H9 (cell line): ENCODE data around the gene SH3BP2. TPM values are rescaled to one million over a fixed set of nuclear protein-coding genes. Genes with fewer than 3 reads are reported as not detected.

ENCODE experiments used
- DNase-seq: peaks from one replicate; pipeline ENCODE4 v3.0.0-alpha.2; 2017
- H2AFZ ChIP-seq: one replicate; pipeline ENCODE4 v1.6.1; 2013; ENCODE audit warnings: mild to moderate bottlenecking, low read length, control low read depth, moderate library complexity
- H2AK5ac ChIP-seq: 2 replicates; pipeline ENCODE4 v1.6.1; 2013; ENCODE audit warnings: low read length, control low read depth, mixed read lengths; ENCODE audit not compliant: insufficient read length
- H2BK120ac ChIP-seq: one replicate; pipeline ENCODE4 v1.6.1; 2013; ENCODE audit warnings: low read depth, mild to moderate bottlenecking, low read length, control low read depth, inconsistent platforms; ENCODE audit not compliant: poor library complexity, severe bottlenecking
- H2BK12ac ChIP-seq: 2 replicates; pipeline ENCODE4 v1.6.1; 2013; ENCODE audit warnings: low read length, control low read depth, mixed read lengths, low read depth; ENCODE audit not compliant: insufficient read length
- H2BK15ac ChIP-seq: 2 replicates; pipeline ENCODE4 v1.6.1; 2013; ENCODE audit warnings: low read depth, low read length, control low read depth
- H2BK20ac ChIP-seq: one replicate; pipeline ENCODE4 v1.6.1; 2013; ENCODE audit warnings: low read depth, mild to moderate bottlenecking, low read length, control low read depth, inconsistent platforms; ENCODE audit not compliant: poor library complexity, severe bottlenecking
- H2BK5ac ChIP-seq: 2 replicates; pipeline ENCODE4 v1.6.1; 2013; ENCODE audit warnings: low read length, control low read depth, mixed read lengths; ENCODE audit not compliant: insufficient read length
- H3K14ac ChIP-seq: 2 replicates; pipeline ENCODE4 v1.6.1; 2013; ENCODE audit warnings: low read length, control low read depth; ENCODE audit not compliant: insufficient read depth
- H3K18ac ChIP-seq: 2 replicates; pipeline ENCODE4 v1.6.1; 2013; ENCODE audit warnings: low read depth, mild to moderate bottlenecking, mixed read lengths, low read length, control low read depth; ENCODE audit not compliant: insufficient read length
- H3K23ac ChIP-seq: 2 replicates; pipeline ENCODE4 v1.6.1; 2013; ENCODE audit warnings: low read length, control low read depth, mixed read lengths, low read depth; ENCODE audit not compliant: insufficient read length
- H3K23me2 ChIP-seq: 2 replicates; pipeline ENCODE4 v1.6.1; 2013; ENCODE audit warnings: low read depth, mild to moderate bottlenecking, mixed read lengths, low read length, control low read depth; ENCODE audit not compliant: insufficient read length, poor library complexity, severe bottlenecking
- H3K27ac ChIP-seq: 2 replicates; pipeline ENCODE4 v1.5.1; 2013; ENCODE audit warnings: low read length, control low read depth, mixed read lengths, low read depth; ENCODE audit not compliant: insufficient read length
- H3K27me3 ChIP-seq: 2 replicates; pipeline ENCODE4 v1.6.1; 2013; ENCODE audit warnings: low read length, control low read depth, inconsistent platforms; ENCODE audit not compliant: insufficient read depth
- H3K4ac ChIP-seq: 2 replicates; pipeline ENCODE4 v1.6.1; 2013; ENCODE audit warnings: low read depth, mild to moderate bottlenecking, control low read depth, inconsistent platforms, low read length, moderate library complexity
- H3K4me1 ChIP-seq: 2 replicates; pipeline ENCODE4 v1.6.1; 2013; ENCODE audit warnings: low read length, control low read depth, inconsistent platforms; ENCODE audit not compliant: insufficient read depth
- H3K4me2 ChIP-seq: 2 replicates; pipeline ENCODE4 v1.6.1; 2013; ENCODE audit warnings: low read length, control low read depth, mixed read lengths; ENCODE audit not compliant: insufficient read length, insufficient read depth
- H3K56ac ChIP-seq: 2 replicates; pipeline ENCODE4 v1.6.1; 2013; ENCODE audit warnings: low read depth, mild to moderate bottlenecking, mixed read lengths, low read length, control low read depth; ENCODE audit not compliant: insufficient read length
- H3K79me1 ChIP-seq: 2 replicates; pipeline ENCODE4 v1.6.1; 2013; ENCODE audit warnings: low read depth, mild to moderate bottlenecking, moderate library complexity, low read length, control low read depth, inconsistent platforms; ENCODE audit not compliant: insufficient read depth, poor library complexity, severe bottlenecking
- H3K79me2 ChIP-seq: 2 replicates; pipeline ENCODE4 v1.6.1; 2013; ENCODE audit warnings: low read length, control low read depth, inconsistent platforms; ENCODE audit not compliant: insufficient read depth
- H3K9ac ChIP-seq: 2 replicates; pipeline ENCODE4 v1.6.1; 2013; ENCODE audit warnings: low read length, control low read depth, mixed read lengths; ENCODE audit not compliant: insufficient read length; ENCODE audit errors: extremely low read depth
- H3K9me3 ChIP-seq: one replicate; pipeline ENCODE4 v1.6.1; 2013; ENCODE audit warnings: low read depth, low read length, inconsistent platforms; ENCODE audit not compliant: control insufficient read depth
- H3T11ph ChIP-seq: one replicate; pipeline ENCODE4 v1.6.1; 2013; ENCODE audit warnings: mild to moderate bottlenecking, low read length, control low read depth, inconsistent platforms
- H4K20me1 ChIP-seq: one replicate; pipeline ENCODE4 v1.6.1; 2013; ENCODE audit not compliant: control insufficient read depth, insufficient read length, insufficient read depth
- H4K5ac ChIP-seq: 2 replicates; pipeline ENCODE4 v1.6.1; 2013; ENCODE audit warnings: low read depth, mild to moderate bottlenecking, mixed read lengths, low read length, control low read depth; ENCODE audit not compliant: insufficient read length
- H4K8ac ChIP-seq: replicated peaks from 2 replicates; pipeline ENCODE4 v1.6.1; 2013; ENCODE audit warnings: low read length, control low read depth, mixed read lengths, low read depth; ENCODE audit not compliant: insufficient read length
- H4K91ac ChIP-seq: 2 replicates; pipeline ENCODE4 v1.6.1; 2013; ENCODE audit warnings: low read depth, mild to moderate bottlenecking, moderate library complexity, mixed read lengths, low read length, control low read depth; ENCODE audit not compliant: insufficient read length
- H3K27ac Mint-ChIP-seq, 3 experiments: 2 replicates in 2 of 3; 3 replicates in 1 of 3; pipeline ENCODE4 v1.8.0; 2020 to 2021; ENCODE audit warnings: mixed read lengths in 3 of 3, mild to moderate bottlenecking in 1 of 3, moderate library complexity in 1 of 3
- H3K27me3 Mint-ChIP-seq: 2 replicates; pipeline ENCODE4 v1.8.0; 2021; ENCODE audit warnings: low read depth, mild to moderate bottlenecking, moderate library complexity, mixed read lengths
- H3K36me3 Mint-ChIP-seq, 3 experiments: 2 replicates in 2 of 3; 3 replicates in 1 of 3; pipeline ENCODE4 v1.8.0; 2020 to 2021; ENCODE audit warnings: low read depth in 3 of 3, mixed read lengths in 3 of 3; ENCODE audit not compliant: insufficient read depth in 1 of 3
- H3K4me1 Mint-ChIP-seq, 2 experiments: 2 replicates each; pipeline ENCODE4 v1.8.0; 2020; ENCODE audit warnings: mixed read lengths in 2 of 2
- H3K4me3 Mint-ChIP-seq, 2 experiments: 2 replicates in 1 of 2; 3 replicates in 1 of 2; pipeline ENCODE4 v1.8.0; 2020 to 2021; ENCODE audit warnings: mild to moderate bottlenecking in 2 of 2, mixed read lengths in 2 of 2, moderate library complexity in 1 of 2
- H3K9me3 Mint-ChIP-seq, 2 experiments: 2 replicates in 1 of 2; 3 replicates in 1 of 2; pipeline ENCODE4 v1.8.0; 2020; ENCODE audit warnings: mild to moderate bottlenecking in 2 of 2, mixed read lengths in 2 of 2, moderate library complexity in 1 of 2
- CTCF ChIP-seq: fragments of 200-600 bp; sonication (generic); conservative IDR thresholded peaks from 3 replicates; pipeline ENCODE4 v1.8.0; 2021; ENCODE audit warnings: antibody characterized with exemption, mild to moderate bottlenecking
- WGBS: extraction: QIAGEN DNeasy Blood & Tissue Kit; methylation state at CpG from one replicate; pipeline ENCODE4 v1.1.7; 2013; ENCODE audit warnings: missing lambda C conversion rate, low lambda C conversion rate, mixed read lengths; ENCODE audit not compliant: insufficient read length; ENCODE audit errors: extremely low coverage; 5-methylcytosine and 5-hydroxymethylcytosine counted together
- total RNA-seq: library from RNA; stranded (reverse); gene quantifications from 2 replicates; pipeline ENCODE4 v1.2.1, GENCODE V29; 2021

Gene SH3BP2
- total RNA-seq, 1 experiment from 2014 or later: 37.6 TPM

DNA sequence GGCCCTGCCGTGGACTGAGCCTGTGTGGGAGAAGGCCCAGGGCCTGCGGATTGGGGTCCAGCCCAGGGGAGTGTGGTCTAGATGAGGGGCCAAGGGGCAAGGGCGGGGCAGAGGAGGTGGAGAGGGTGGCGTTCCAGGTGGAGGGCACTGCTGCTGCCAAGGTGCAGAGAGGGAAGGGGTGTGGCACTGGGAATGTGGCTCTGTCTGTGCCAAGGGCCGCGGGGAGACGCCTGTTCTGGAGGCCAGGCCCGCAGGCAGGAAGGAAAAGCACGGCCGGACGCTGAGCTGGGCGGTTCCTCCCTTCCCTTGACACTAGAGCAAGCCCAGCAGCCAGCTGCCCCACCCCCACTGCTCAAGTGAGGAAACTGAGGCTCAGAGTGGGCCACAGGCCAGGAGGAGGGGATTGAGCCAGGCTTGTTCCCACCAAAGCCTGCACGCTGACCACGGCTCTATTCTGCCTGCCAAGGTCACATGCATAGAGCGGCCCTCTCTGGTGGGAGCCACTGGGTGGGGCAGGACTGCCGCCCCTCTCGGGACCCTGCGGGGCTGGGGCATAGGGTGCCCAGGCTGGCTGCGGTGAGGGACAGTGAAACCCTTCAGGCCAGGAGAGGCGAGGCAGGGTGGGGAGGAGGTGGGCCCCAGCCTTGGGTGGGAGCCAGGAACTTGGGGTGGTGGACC lies 13.0 kb downstream of the SH3BP2 start:
- no peak overlapping the region for H3K56ac ChIP-seq
- H3K23ac ChIP-seq: no peak overlapping the region
- Mint-ChIP-seq H3K4me3 (no peak overlapping the region), H3K27ac (no peak overlapping the region), H3K9me3 (no peaks in the 10 kb centered on the region), H3K27me3 (no peaks in the 10 kb centered on the region; the same call in 1 of the 2 replicates), H3K36me3 (0 out of 7 replicates have a peak, but pooled peaks cover 0 to 2% (median 0%) of the 10 kb centered on the region in 3 experiments), H3K4me1 (peaks cover 5 to 22% of the 10 kb centered on the region in 2 experiments; a peak in 3 of 4 replicates)
- no peaks in the 10 kb centered on the region for H3K27me3 ChIP-seq
- no peak overlapping the region for H4K91ac ChIP-seq
- no peak overlapping the region for H3T11ph ChIP-seq
- no peak overlapping the region for H2AFZ ChIP-seq
- peaks cover 5% of the 10 kb centered on the region for H4K20me1 ChIP-seq
- WGBS: no CpG with 5 or more reads among the region's 20 CpGs
- no peaks in the 10 kb centered on the region for H3K23me2 ChIP-seq
- no peak overlapping the region for H3K27ac ChIP-seq
- no peak overlapping the region for H2AK5ac ChIP-seq
- no peak overlapping the region for H3K4ac ChIP-seq
- no peak overlapping the region for H3K18ac ChIP-seq
- H3K4me2 ChIP-seq: no peak overlapping the region
- H2BK5ac ChIP-seq: no peak overlapping the region
- H2BK120ac ChIP-seq: no peak overlapping the region
- no peak overlapping the region for H2BK15ac ChIP-seq
- no peaks in the 10 kb centered on the region for H3K4me1 ChIP-seq
- no peak overlapping the region for H2BK12ac ChIP-seq
- H3K79me2 ChIP-seq: no peaks in the 10 kb centered on the region
- no peak overlapping the region for H2BK20ac ChIP-seq
- no peak overlapping the region; the same call in 1 of the 2 replicates for H3K14ac ChIP-seq
- no peak overlapping the region for H3K9ac ChIP-seq
- no peak for TF ChIP-seq CTCF
- no peak overlapping the region for H4K8ac ChIP-seq
- H3K79me1 ChIP-seq: no peaks in the 10 kb centered on the region
- H3K9me3 ChIP-seq: no peaks in the 10 kb centered on the region
- DNase-seq: no peak
- no peak overlapping the region for H4K5ac ChIP-seq
